Colonic mucosa (tissue), 4 donors: Measurements from ENCODE around the gene FBXL7. TPM values are rescaled to one million over a fixed set of nuclear protein-coding genes. Genes with fewer than 3 reads are reported as not detected.

Experiments
- DNase-seq: peaks from one replicate; pipeline ENCODE4 v3.0.0-alpha.2; 2020
- H3K27ac ChIP-seq: fragments of 200-600 bp; one replicate; pipeline ENCODE4 v1.8.0; 2021
- H3K27me3 ChIP-seq: fragments of 200-600 bp; one replicate; pipeline ENCODE4 v1.8.0; 2021
- H3K36me3 ChIP-seq: fragments of 200-600 bp; one replicate; pipeline ENCODE4 v1.8.0; 2021
- H3K4me1 ChIP-seq: fragments of 200-600 bp; one replicate; pipeline ENCODE4 v1.8.0; 2021; ENCODE audit warnings: mild to moderate bottlenecking
- H3K4me3 ChIP-seq: fragments of 200-600 bp; one replicate; pipeline ENCODE4 v1.8.0; 2021
- H3K9ac ChIP-seq, 2 donors: one replicate each; pipeline ENCODE4 v1.7.0; 2013; ENCODE audit warnings: control low read depth in 2 of 2, low read depth in 2 of 2, low read length in 2 of 2
- H3K9me3 ChIP-seq: fragments of 200-600 bp; one replicate; pipeline ENCODE4 v1.8.0; 2021
- CTCF ChIP-seq: fragments of 200-600 bp; IDR thresholded peaks from one replicate; pipeline ENCODE4 v1.8.0; 2022; ENCODE audit warnings: antibody characterized with exemption, mild to moderate bottlenecking
- intact Hi-C: fragments of 100-400 bp; cut with DNase I; formaldehyde crosslinking; loops from one replicate; pipeline ENCODE4 v1.14.1; 2022
- total RNA-seq, 2 donors: library from RNA; stranded (reverse); fragmentation: NEBNext Ultra II Directional in 1 of 2; extraction: Animal tissue kit (Norgen Biotek cat#: 25700) in 1 of 2; gene quantifications; one replicate each; pipeline ENCODE4 v1.2.1, GENCODE V29; 2021
- donor health status: healthy.
- donor health status: DM: no; HTN: no; CAD: no.
- donor health status: DM: no; HTN: no; CAD: no.

Gene FBXL7
- total RNA-seq, 2 donors from 2014 or later: 1.6 to 3.0 TPM

GRCh38 chr5:15734058-15734457 lies 234.1 kb downstream of the FBXL7 start:
- no peaks in the 10 kb centered on the region for H3K27me3 ChIP-seq
- intact Hi-C loops: no loop called here
- TF ChIP-seq CTCF: no peak
- no peak overlapping the region for H3K4me3 ChIP-seq
- H3K4me1 ChIP-seq: no peaks in the 10 kb centered on the region
- no peaks in the 10 kb centered on the region for H3K36me3 ChIP-seq
- no peak overlapping the region for H3K9ac ChIP-seq
- DNase-seq: no peak
- H3K9me3 ChIP-seq: no peaks in the 10 kb centered on the region
- no peak overlapping the region for H3K27ac ChIP-seq

GRCh38 chr5:15737036-15737821 lies 237.2 kb downstream of the FBXL7 start:
- no peak for DNase-seq
- intact Hi-C loops: no loop called here
- H3K27me3 ChIP-seq: no peaks in the 10 kb centered on the region
- no peaks in the 10 kb centered on the region for H3K9me3 ChIP-seq
- H3K4me3 ChIP-seq: no peak overlapping the region
- H3K27ac ChIP-seq: no peak overlapping the region
- no peak for TF ChIP-seq CTCF
- H3K36me3 ChIP-seq: no peaks in the 10 kb centered on the region
- no peak overlapping the region for H3K9ac ChIP-seq
- H3K4me1 ChIP-seq: no peaks in the 10 kb centered on the region

- DNase-seq: no peak
- Histone ChIP-seq H3K9ac (no peak overlapping the region), H3K36me3 (no peaks in the 10 kb centered on the region), H3K27ac (no peak overlapping the region), H3K4me1 (no peaks in the 10 kb centered on the region), H3K9me3 (no peaks in the 10 kb centered on the region), H3K27me3 (no peaks in the 10 kb centered on the region), H3K4me3 (no peak overlapping the region)
- intact Hi-C loops: no loop called here
- no peak for TF ChIP-seq CTCF
Observed at GRCh38 chr5:15737871-15738664, 238.1 kb downstream of the FBXL7 start.

- H3K9ac ChIP-seq: no peak overlapping the region
- TF ChIP-seq CTCF: no peak
- H3K27me3 ChIP-seq: no peaks in the 10 kb centered on the region
- H3K36me3 ChIP-seq: no peaks in the 10 kb centered on the region
- no peaks in the 10 kb centered on the region for H3K9me3 ChIP-seq
- no peak overlapping the region for H3K4me3 ChIP-seq
- no peaks in the 10 kb centered on the region for H3K4me1 ChIP-seq
- no peak for DNase-seq
- intact Hi-C loops: no loop called here
- no peak overlapping the region for H3K27ac ChIP-seq
Observed at GRCh38 chr5:15740383-15740782, 240.4 kb downstream of the FBXL7 start.

- Histone ChIP-seq H3K27me3 (no peaks in the 10 kb centered on the region), H3K27ac (no peak overlapping the region), H3K9me3 (no peaks in the 10 kb centered on the region), H3K4me3 (no peak overlapping the region), H3K9ac (no peak overlapping the region), H3K36me3 (no peaks in the 10 kb centered on the region), H3K4me1 (no peaks in the 10 kb centered on the region)
- intact Hi-C loops: no loop called here
- TF ChIP-seq CTCF: no peak
- DNase-seq: no peak
Observed at GRCh38 chr5:15741591-15741990, 241.6 kb downstream of the FBXL7 start.
